Measurements from ENCODE around the gene TMEM88.

DNA sequence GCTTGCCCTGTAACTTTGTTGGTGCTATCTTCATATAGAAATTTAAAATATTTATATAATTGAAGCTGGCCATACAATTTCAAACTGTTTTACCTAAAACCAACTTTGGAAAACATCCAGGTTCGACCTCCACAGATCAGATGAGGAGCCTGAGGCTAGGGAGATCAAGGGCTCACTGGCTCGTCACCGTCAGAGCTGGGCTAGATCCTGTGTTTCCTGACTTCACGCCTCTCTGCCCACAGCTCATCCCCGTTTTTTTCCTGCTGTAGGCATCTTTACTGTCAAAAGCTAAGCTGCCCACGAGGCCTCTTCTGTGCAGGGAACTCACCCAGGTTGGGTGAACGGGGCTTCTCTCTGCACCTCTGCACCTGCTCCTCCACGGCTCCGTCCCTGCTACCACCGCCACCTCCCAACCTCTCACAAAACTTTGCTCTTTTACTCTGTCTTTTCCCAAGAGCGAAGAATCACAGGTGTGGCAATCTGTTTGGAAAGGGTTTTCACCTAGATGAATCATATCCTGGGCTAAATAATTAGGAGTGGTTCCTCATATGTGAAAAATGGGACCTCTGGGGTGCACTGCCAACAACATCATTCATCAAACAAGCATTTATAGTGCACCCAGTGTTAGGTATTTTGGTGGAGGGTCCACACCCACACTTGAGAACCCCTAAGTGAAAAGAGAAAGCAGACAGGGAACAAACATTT is 45.6 kb upstream of the TMEM88 start:
- TF ChIP-seq SIN3A (IDR thresholded peaks at IDR 0.05; ENCODE audit: borderline replicate concordance, insufficient read depth, low read length): no peak
- TF ChIP-seq, protein P1, sequence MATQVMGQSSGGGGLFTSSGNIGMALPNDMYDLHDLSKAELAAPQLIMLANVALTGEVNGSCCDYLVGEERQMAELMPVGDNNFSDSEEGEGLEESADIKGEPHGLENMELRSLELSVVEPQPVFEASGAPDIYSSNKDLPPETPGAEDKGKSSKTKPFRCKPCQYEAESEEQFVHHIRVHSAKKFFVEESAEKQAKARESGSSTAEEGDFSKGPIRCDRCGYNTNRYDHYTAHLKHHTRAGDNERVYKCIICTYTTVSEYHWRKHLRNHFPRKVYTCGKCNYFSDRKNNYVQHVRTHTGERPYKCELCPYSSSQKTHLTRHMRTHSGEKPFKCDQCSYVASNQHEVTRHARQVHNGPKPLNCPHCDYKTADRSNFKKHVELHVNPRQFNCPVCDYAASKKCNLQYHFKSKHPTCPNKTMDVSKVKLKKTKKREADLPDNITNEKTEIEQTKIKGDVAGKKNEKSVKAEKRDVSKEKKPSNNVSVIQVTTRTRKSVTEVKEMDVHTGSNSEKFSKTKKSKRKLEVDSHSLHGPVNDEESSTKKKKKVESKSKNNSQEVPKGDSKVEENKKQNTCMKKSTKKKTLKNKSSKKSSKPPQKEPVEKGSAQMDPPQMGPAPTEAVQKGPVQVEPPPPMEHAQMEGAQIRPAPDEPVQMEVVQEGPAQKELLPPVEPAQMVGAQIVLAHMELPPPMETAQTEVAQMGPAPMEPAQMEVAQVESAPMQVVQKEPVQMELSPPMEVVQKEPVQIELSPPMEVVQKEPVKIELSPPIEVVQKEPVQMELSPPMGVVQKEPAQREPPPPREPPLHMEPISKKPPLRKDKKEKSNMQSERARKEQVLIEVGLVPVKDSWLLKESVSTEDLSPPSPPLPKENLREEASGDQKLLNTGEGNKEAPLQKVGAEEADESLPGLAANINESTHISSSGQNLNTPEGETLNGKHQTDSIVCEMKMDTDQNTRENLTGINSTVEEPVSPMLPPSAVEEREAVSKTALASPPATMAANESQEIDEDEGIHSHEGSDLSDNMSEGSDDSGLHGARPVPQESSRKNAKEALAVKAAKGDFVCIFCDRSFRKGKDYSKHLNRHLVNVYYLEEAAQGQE (IDR thresholded peaks at IDR 0.05; ENCODE audit: insufficient read depth in 1 of 2, low read depth in 2 of 2, low read length in 2 of 2): no peak
- no peak for TF ChIP-seq POLR2AphosphoS5 (IDR thresholded peaks at IDR 0.05; ENCODE audit: low read depth, low read length)

All from PFSK-1 (cell line).